ENCODE data around the gene SHISA4.

SHISA4 gene

GRCh38 chr1:201882665-201883132, 6.0 kb upstream of the SHISA4 start:
- DNase-seq, result peak; percentile 93 to 95

DNA sequence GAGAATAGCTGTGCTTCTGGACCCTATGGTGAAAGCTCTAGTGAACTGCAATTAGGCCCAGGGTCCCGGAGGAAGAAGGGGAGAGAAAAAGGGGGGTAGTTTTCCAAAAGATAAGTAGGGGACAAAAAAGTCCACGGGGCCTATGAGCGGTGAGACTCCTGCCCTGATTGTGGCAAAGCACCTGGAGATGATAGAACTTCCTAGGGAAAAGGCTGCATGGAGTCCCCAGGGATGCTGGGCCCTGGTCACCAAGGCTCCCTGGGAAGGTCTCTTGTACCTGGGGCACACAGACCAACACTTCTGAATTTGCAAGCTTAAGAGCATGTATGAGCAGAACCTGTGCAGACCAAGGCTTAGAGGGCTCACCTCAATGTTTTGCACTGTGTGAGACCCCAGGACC, 5.4 kb upstream of the SHISA4 start:
- DNase-seq, result no peak

- peak; percentile 74 to 87 for DNase-seq
Observed at GRCh38 chr1:201883786-201884185, 4.9 kb upstream of the SHISA4 start.

DNA sequence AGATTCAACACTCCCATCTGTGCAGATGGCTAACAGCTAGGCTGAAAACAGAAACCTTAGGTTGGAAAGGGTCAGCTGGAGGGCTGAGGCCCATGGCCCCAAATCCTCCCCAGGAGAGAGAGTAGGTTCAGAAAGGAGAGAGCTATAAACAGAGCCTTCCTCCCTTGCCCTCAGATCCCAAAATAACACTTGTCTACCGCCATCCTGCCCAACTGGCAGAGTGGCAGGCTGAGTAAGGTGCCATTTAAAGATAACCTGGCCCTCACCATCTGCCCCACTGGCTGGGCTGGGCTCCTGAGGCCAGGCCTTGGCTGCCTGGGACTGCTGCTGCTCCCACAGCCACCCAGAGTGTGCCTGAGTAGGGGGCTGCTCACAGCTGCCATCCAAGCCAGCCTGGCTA, 4.3 kb upstream of the SHISA4 start:
- DNase-seq, result no peak

GRCh38 chr1:201885531-201886075, 3.1 kb upstream of the SHISA4 start:
- no peak for DNase-seq

DNA sequence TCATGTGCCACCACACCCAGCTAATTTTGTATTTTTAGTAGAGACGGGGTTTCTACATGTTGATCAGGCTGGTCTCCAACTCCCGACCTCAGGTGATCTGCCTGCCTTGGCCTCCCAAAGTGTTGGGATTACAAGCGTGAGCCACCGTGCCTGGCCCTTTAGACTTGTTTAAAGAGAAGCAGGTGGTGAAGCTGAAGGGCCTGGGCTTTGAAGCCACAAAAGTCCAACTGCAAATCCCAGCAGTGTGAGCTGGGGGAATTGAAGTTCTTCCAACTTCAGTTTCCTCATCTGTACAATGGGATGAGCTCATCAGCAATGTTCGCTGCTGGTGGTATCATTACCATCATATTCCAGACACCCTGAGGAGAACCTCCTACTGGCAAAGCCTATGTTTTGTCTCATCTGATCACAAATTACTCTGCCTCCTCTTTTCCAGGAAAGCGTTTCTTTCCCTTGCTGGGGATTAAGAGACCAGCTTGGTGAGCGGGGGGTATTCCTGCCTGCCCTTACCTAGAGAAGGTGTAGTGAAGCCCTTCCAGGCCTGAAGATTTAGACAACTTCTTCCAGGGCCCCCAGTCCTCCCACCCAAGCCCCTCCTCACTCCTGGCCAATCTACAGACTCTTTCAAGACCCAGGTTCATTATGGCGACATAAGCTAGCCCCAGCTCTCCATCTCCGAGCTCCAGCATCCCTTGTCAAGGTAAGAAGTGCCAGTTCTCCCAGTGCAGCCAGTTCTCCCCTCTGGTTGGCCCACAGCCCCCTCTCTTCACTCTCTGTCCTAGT, 2.4 kb upstream of the SHISA4 start:
- no peak for DNase-seq

DNA sequence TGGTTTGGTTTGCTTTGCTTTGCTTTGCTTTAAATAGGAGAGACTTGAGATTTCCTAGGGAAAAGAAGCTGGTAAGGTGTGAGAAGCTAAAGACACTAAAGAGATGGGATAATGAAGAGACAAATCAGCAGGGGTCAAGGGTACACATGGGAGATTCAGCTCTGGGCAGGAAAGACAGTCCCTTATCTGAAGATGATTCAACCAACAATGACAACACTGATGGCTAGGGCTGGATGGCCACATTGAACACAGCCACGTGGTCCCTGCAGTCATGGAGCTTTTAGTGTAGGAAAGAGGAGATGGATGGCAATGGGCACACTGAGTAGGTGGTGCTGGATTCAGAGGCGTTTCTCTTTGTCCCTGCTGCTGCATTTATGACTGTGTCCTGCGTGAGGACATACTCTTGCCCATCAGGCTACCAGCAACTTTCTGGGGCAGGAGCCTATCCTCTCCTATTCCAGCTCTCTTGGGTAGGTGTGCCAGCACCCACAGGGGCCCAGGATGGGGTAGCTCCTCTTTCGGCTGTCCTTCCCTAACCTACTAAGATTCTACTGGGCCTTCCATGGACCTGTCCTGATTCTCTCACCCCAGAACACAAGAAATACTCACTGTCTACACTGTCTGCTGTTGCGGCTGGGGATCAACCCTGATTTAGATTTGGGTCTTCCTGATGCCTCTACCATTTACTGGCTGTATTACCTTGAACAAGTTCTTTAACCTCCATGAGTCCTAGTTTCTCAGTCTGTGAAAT, 1.4 kb upstream of the SHISA4 start:
- no peak for DNase-seq

DNA sequence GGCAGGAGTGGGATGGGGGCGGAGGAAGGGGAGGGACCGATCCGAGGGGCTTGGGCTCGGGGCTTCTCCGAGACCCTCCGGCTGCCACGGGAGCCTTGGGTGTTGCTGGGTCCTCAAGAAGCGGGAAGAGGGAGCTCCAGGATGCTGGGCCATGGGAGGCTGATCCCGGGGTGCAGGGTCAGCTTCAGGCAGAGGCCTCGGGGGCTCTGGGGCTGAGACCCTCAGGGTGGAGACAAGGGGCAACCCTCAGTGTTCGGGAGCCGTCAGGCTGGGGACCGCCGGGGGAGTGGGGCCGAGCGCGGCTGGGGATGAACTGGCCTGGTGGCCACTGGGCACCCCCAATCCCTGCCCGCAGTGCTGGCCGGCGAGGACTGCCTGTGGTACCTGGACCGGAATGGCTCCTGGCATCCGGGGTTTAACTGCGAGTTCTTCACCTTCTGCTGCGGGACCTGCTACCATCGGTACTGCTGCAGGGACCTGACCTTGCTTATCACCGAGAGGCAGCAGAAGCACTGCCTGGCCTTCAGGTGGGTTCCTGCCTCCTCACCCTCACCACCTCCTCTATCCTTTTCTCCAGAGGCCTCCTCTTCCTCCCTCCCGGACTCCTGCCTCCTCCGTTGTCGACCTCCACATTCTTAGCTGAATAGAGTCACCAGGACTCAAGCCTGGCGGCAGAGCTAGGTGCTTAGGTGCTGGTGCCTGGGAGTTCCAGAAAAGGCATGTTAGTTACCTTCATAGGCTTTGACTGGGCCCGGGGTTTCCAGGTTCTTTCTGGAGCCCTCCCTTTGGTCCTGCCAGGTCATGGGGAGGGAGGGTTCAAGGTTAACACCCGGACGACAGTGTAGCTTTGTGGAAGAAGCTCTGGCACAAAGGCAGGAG, 631 bp downstream of the SHISA4 start:
- DNase-seq, result no peak

DNA sequence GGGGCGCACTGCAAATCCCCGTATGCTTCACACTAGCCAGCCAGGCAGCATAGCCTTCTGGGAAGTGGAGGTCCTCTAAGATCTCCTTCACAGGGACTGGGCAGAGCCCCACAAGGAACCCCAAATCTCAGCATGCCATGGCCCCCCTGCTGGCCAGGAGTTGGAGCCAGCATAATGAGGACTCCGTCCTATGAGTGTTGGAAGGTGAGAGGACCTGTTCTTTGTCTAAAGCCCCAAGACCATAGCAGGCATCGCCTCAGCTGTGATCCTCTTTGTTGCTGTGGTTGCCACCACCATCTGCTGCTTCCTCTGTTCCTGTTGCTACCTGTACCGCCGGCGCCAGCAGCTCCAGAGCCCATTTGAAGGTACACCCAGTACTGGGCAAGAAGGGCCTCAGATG, 1.5 kb downstream of the SHISA4 start:
- DNase-seq, result no peak

GRCh38 chr1:201890806-201891450, 2.2 kb downstream of the SHISA4 start:
- DNase-seq, result no peak

GRCh38 chr1:201891451-201892045, 2.9 kb downstream of the SHISA4 start:
- no peak for DNase-seq

DNA sequence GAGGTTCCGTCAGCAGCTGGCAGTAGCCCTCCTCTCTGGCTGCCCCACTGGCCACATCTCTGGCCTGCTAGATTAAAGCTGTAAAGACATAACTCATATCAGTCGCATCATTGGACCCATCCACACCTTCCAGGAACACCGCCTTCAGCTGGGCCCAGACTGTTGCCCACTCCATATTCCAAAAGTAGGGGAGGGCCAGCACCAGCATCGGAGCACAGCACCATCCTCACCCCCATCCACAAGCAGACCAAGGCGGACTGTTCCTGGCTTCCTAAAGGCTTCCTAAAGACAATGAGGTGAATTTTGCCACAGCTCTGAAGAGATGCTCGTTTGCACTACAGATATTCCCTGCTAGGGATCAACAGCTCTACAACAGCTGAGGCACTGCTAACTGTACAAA, 3.5 kb downstream of the SHISA4 start:
- no peak for DNase-seq

GRCh38 chr1:201893431-201893830, 4.7 kb downstream of the SHISA4 start:
- no peak for DNase-seq

DNA sequence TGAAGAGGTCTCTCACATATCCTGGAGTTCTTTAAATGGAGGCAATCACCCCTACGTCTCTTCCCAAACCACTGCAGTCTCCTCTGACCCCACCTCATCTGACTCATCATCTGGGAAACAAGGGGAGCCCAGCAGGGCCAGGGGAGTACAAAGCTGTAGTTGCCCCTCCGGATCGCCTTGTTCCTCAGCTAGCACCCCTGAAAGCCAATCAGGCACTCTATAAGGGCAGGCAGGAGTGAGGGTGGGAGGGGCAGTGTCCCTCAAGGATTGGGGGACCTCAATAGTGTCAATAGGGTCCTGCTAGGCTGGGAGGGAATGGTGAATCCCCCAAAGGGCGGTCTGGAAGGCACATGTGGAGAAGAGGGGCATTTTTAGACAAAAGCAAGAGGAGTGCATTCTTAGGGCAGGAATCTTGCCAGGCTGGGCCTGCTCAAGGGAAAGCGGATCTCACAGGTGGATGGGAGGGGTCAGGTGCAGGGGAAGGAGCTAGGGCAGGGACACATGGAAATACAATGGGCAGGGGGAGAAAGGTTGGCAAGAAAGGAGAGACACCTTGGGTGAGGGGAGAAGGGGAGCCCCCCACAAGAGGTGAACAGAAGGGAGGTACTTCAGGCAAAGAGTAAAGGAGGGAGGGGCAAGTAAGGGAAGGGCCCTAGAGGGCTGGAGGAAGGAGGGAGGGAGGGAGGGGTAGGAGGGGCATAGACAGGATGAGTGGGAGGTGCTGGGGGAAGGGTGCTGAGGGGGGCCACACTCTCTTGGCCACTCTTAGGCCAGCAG, 5.8 kb downstream of the SHISA4 start:
- DNase-seq, result no peak

DNA sequence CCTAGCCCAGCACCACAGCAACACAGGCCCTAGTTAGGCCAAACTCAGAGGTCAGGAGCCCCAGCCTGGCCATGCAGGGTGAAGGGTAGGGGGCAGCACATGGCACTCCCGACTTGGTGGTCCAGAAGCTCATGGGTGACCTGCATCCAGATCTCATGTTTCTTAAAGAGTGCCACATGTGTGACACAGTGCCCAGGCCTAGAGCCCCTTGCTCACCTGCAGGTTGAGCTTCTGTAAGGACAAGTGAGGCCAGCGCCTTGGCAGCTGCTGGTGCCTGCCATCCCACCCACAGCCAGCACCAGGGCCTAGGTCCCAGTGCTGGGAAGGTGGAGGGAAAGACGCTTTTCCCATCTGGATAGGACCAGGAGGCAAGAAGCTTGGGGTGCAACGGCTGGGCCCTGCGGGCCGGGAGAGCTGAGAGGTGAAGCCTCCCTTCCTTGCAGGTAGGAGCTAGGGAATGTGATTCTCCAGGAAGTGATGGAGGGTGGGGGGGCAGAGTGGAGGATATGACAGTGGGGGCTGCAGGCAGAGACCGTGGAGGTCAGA, 6.5 kb downstream of the SHISA4 start:
- DNase-seq, result no peak

- DNase-seq, result peak; percentile 86 to 89
Observed at GRCh38 chr1:201895913-201896807, 7.5 kb downstream of the SHISA4 start.

GRCh38 chr1:201896951-201897391, 8.3 kb downstream of the SHISA4 start:
- DNase-seq, result no peak

DNA sequence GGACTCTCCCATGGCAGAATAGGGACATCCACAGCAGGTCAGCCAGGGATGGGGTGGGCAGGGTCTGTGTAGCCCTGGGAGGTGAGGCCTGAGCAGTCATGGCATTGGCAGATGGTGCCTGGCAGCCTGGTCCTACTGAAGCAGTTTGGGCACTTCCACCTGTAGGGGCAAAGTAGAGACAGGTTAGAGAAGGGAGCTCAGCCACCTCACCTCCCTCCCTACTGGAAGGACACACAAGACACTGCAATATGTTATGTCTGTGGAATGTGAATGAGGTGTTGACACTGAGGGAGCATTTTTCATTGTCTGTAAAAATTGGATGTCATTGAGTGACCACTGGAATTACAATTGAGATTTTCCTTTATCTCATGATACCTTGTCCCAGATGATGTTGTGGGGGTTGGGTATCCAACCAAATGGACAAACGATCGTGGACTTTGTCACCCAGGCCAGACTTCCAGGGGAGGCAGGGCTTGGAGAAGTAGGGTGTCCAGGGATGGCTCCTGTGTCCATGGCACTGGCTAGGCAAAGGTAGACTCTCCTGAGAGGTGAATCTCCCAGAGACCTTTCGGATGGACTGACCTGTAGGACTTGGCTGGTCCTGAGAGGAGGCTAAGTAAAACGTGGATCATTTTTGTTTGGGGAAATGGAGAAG, 9.7 kb downstream of the SHISA4 start:
- DNase-seq, result no peak

DNA sequence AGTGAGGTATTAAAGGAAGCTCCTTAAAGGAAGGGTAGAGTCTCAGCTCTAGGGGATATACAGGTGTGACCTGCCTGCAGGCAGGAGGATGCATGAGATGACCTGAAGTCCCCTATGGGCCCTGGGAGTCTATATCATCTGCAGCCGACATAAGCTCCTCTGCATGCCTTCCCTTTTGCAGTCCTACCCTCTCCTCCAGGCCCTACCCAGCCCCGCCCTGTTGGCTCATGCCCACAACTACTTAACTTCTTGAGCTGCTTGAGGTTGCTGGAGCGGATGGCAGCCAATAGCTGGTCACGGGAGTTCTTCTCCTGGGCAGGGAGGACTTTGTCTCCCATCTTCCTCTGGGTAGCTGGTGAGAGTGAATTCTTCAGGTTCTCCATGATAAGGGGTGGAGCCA, 10.3 kb downstream of the SHISA4 start:
- DNase-seq, result no peak
